SK-N-MC (cell line): ENCODE results near the gene BEND2.

Source experiments
- EZH2 ChIP-seq: fragments of 200-600 bp; sonication (generic); IDR thresholded peaks from one replicate; pipeline ENCODE4 v1.6.1; 2017; ENCODE audit warnings: antibody characterized with exemption
- FOXP2 ChIP-seq: optimal IDR thresholded peaks from 2 replicates; pipeline ENCODE3; 2011; ENCODE audit warnings: mild to moderate bottlenecking, moderate library complexity; ENCODE audit not compliant: insufficient read depth; ENCODE audit errors: extremely low read length, control extremely low read depth
- POLR2AphosphoS5 ChIP-seq: IDR thresholded peaks from 2 replicates; pipeline ENCODE4 v1.6.1; 2012; ENCODE audit warnings: mild to moderate bottlenecking, low read depth, low read length, borderline replicate concordance

GRCh38 chrX:18227458-18227857 lies 6.8 kb upstream of the BEND2 start:
- TF ChIP-seq EZH2 (no peak), POLR2AphosphoS5 (no peak), FOXP2 (no peak)
